Ectodermal cell (in vitro differentiated cells): ENCODE results near the gene EIF4A3. TPM values are rescaled to one million over a fixed set of nuclear protein-coding genes. Genes with fewer than 3 reads are reported as not detected.

Experiments used
- H3K27ac ChIP-seq: 2 replicates; pipeline ENCODE4 v1.7.0; 2013; ENCODE audit warnings: mild to moderate bottlenecking, low read depth, low read length; ENCODE audit not compliant: insufficient read depth, poor library complexity, severe bottlenecking
- H3K27me3 ChIP-seq: 2 replicates; pipeline ENCODE4 v1.7.0; 2013; ENCODE audit warnings: mild to moderate bottlenecking, low read length; ENCODE audit not compliant: insufficient read depth, control insufficient read depth, poor library complexity, severe bottlenecking
- H3K36me3 ChIP-seq: one replicate; pipeline ENCODE4 v1.7.0; 2013; ENCODE audit warnings: low read length; ENCODE audit not compliant: control insufficient read depth, insufficient read depth
- H3K4me1 ChIP-seq: one replicate; pipeline ENCODE4 v1.7.0; 2013; ENCODE audit warnings: low read length; ENCODE audit not compliant: control insufficient read depth, insufficient read depth
- H3K4me3 ChIP-seq: 2 replicates; pipeline ENCODE4 v1.7.0; 2013; ENCODE audit warnings: low read depth, low read length, control low read depth; ENCODE audit not compliant: insufficient read depth
- H3K9me3 ChIP-seq: 2 replicates; pipeline ENCODE4 v1.7.0; 2013; ENCODE audit warnings: mild to moderate bottlenecking, low read length, moderate library complexity; ENCODE audit not compliant: control insufficient read depth
- WGBS, 2 experiments: methylation state at CpG; one replicate each; pipeline ENCODE4 v1.1.7; 2013; ENCODE audit warnings: missing lambda C conversion rate in 2 of 2; 5-methylcytosine and 5-hydroxymethylcytosine counted together
- polyA plus RNA-seq, 4 experiments: library from polyadenylated mRNA; stranded (reverse); fragments of 50-300 nt; gene quantifications; one replicate each; pipeline ENCODE4 v1.2.3, GENCODE V29; 2013

EIF4A3 gene
- polyA plus RNA-seq (2013, experiment 1 of 4), result 148 TPM
- polyA plus RNA-seq (2013, experiment 2 of 4), result 156 TPM
- polyA plus RNA-seq (2013, experiment 3 of 4), result 133 TPM
- polyA plus RNA-seq (2013, experiment 4 of 4), result 137 TPM

- Histone ChIP-seq H3K36me3 (peaks cover 6% of the 10 kb centered on the region), H3K4me1 (peaks cover 12% of the 10 kb centered on the region), H3K27me3 (no peaks in the 10 kb centered on the region), H3K9me3 (no peaks in the 10 kb centered on the region), H3K4me3 (peak within 1 kb of the TSS; percentile 96), H3K27ac (peak within 1 kb of the TSS; percentile 79)
- WGBS, 2 experiments, result 0% methylated on average over 90 of the region's 90 CpGs
Observed at GRCh38 chr17:80147035-80147822, at the start of gene EIF4A3. Gene EIF4A3, minus strand, starts transcription at chr17:80147128. Its CDS starts 167 bp downstream, at chr17:80146961.

DNA sequence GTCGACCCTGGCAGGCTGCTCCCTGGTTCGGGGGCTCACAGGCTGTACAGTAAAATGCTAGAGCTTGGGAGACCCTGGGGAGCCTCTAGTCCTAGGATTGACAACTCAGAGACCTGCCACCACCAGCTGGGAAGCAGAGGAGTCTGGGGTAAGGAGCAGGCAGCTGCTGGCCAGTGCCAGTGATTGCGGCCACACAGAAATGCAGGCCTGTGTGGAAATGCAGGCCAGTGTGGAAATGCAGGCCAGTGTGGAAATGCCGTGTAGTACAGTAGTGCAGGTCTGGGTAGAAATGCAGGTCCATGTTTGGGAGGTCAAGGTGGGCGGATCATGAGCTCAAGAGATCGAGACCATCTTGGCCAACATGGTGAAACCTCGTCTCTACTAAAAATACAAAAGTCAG, 49.7 kb upstream of the EIF4A3 start:
- 93 to 95% methylated on average over 7 of the region's 7 CpGs for WGBS, 2 experiments
- H3K9me3 ChIP-seq, result no peaks in the 10 kb centered on the region
- H3K36me3 ChIP-seq, result no peaks in the 10 kb centered on the region

DNA sequence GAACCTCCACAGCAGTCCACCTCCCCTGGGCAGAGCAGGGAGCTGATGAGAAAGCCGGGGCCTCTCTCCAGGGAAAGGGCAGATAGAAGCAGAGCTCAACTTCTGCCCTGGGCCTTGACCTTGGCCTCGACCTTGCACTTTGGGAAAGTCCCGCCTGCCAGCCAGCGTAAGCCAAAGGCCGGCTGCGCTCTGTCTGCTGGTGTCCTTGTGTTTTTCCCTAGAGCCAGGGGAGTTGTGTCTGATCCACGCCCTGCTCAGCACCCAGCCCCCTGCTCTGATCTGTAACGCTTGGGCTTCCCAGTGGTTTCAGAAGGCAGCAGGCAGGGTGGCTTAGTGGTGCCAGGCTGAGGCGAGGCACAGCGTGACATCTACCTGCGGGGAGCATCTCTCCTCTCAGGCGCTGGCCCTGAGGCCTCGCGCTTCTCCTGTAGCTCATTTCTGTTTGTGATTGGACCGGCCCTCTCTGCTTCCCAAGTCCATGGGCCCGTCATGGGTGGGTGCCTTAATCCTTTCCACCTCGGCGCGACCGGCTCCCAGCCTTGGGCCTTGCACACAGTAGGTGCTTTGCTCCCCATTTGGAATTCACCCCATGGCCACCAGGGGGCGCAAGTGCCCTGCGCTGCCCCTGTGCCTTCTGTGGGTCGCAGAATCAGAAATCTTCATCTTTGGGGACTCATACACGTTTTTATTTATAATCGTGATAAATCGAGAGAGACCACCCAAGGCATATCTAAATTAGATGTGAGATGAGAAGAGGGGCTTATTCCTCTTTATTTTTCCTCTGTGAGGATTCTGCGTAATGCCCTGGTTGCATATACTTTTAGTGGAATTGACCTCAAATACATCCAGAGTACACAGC, 49.0 kb upstream of the EIF4A3 start:
- Histone ChIP-seq H3K27ac (no peak overlapping the region), H3K36me3 (no peaks in the 10 kb centered on the region), H3K4me1 (peaks cover 14% of the 10 kb centered on the region), H3K27me3 (no peaks in the 10 kb centered on the region), H3K4me3 (no peak overlapping the region), H3K9me3 (no peaks in the 10 kb centered on the region)
- WGBS, 2 experiments, result 68 to 69% methylated on average over 27 of the region's 27 CpGs

More for the DNA sequence above, 49.7 kb upstream of the EIF4A3 start:
- H3K4me1 ChIP-seq, result peaks cover 10% of the 10 kb centered on the region
- H3K4me3 ChIP-seq, result no peak overlapping the region
- no peaks in the 10 kb centered on the region for H3K27me3 ChIP-seq
- no peak overlapping the region for H3K27ac ChIP-seq

GRCh38 chr17:80195141-80195540, 48.2 kb upstream of the EIF4A3 start:
- 91 to 95% methylated on average over 14 of the region's 14 CpGs for WGBS, 2 experiments
- no peak overlapping the region for H3K4me3 ChIP-seq
- H3K9me3 ChIP-seq, result no peaks in the 10 kb centered on the region
- H3K27ac ChIP-seq, result no peak overlapping the region
- peaks cover 14% of the 10 kb centered on the region for H3K4me1 ChIP-seq
- H3K36me3 ChIP-seq, result no peaks in the 10 kb centered on the region
- no peaks in the 10 kb centered on the region for H3K27me3 ChIP-seq

- H3K27ac ChIP-seq, result peak overlapping the region; percentile 17
- 68 to 75% methylated on average over 28 of the region's 29 CpGs for WGBS, 2 experiments
- no peaks in the 10 kb centered on the region for H3K27me3 ChIP-seq
- no peak overlapping the region for H3K4me3 ChIP-seq
- peaks cover 14% of the 10 kb centered on the region for H3K4me1 ChIP-seq
- no peaks in the 10 kb centered on the region for H3K36me3 ChIP-seq
- H3K9me3 ChIP-seq, result no peaks in the 10 kb centered on the region
Observed at GRCh38 chr17:80191865-80192661, 45.1 kb upstream of the EIF4A3 start.

DNA sequence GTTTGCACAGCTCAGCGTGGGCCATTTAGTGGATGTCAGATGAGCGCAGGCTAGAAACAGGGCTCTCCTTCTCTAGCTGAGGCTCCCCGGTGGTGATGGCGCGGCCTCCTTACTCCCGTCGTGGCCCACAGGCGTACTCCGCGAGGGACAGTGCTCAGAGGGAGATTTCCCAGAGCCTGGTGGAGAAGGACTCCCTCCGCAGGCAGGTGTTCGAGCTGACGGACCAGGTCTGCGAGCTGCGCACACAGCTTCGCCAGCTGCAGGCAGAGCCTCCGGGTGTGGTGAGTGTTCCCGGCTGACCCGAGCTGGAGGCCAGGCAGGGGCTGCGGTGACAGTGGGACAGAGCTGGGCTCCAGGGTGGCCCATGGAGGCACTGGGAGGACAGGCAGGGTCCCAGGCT, 44.3 kb upstream of the EIF4A3 start:
- no peaks in the 10 kb centered on the region for H3K9me3 ChIP-seq
- H3K27me3 ChIP-seq, result no peaks in the 10 kb centered on the region
- peaks cover 14% of the 10 kb centered on the region for H3K4me1 ChIP-seq
- H3K27ac ChIP-seq, result no peak overlapping the region
- no peaks in the 10 kb centered on the region for H3K36me3 ChIP-seq
- WGBS, 2 experiments, result 81 to 82% methylated on average over 20 of the region's 20 CpGs
- no peak overlapping the region for H3K4me3 ChIP-seq

DNA sequence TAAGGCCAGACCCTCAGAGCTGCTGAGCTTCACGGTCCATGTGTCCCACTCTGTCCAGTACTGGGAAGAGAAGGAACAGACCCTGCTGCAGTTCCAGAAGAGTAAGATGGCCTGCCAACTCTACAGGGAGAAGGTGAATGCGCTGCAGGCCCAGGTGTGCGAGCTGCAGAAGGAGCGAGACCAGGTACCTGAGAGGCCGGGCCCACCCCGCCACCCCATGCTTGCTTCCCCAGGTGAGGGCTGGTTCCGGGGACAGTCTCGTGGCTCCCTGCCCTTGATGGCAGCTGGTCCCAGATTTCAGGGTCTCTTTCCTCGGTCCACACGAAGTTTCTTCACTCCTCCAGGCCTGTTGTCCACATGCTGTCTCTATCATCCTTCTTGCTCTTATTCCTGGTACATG, 43.8 kb upstream of the EIF4A3 start:
- H3K27me3 ChIP-seq, result no peaks in the 10 kb centered on the region
- 94 to 95% methylated on average over 10 of the region's 10 CpGs for whole genome bisulfite sequencing, 2 experiments
- no peaks in the 10 kb centered on the region for H3K9me3 ChIP-seq
- H3K27ac ChIP-seq, result no peak overlapping the region
- H3K4me1 ChIP-seq, result peaks cover 14% of the 10 kb centered on the region
- H3K36me3 ChIP-seq, result no peaks in the 10 kb centered on the region
- no peak overlapping the region for H3K4me3 ChIP-seq

DNA sequence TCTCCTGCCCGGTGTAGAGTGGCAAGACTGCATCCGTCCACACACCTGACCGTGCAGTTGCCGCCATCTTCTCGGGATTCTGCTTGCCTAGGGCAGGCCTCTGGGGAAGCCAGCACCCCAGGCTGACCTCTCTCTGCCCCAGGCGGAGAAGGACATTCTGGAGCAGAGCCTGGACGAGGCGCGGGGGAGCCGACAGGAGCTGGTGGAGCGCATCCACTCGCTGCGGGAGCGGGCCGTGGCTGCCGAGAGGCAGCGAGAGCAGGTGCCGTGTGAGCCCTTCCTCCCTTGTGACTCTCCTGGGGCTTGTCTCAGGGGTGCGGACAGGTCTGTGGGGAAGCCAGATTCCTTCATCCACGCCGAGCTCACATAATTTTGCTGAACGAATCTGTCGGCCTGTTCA, 42.7 kb upstream of the EIF4A3 start:
- no peaks in the 10 kb centered on the region for H3K36me3 ChIP-seq
- WGBS, 2 experiments, result 93 to 94% methylated on average over 23 of the region's 23 CpGs
- H3K27me3 ChIP-seq, result no peaks in the 10 kb centered on the region
- H3K4me3 ChIP-seq, result no peak overlapping the region
- no peak overlapping the region for H3K27ac ChIP-seq
- no peaks in the 10 kb centered on the region for H3K9me3 ChIP-seq
- H3K4me1 ChIP-seq, result peaks cover 23% of the 10 kb centered on the region

- H3K36me3 ChIP-seq, result no peaks in the 10 kb centered on the region
- H3K9me3 ChIP-seq, result no peaks in the 10 kb centered on the region
- no peak overlapping the region for H3K27ac ChIP-seq
- H3K4me1 ChIP-seq, result peaks cover 29% of the 10 kb centered on the region
- H3K27me3 ChIP-seq, result no peaks in the 10 kb centered on the region
- WGBS, 2 experiments, result 81 to 86% methylated on average over 18 of the region's 18 CpGs
- H3K4me3 ChIP-seq, result no peak overlapping the region
Observed at GRCh38 chr17:80187515-80187941, 40.6 kb upstream of the EIF4A3 start.
